MCF 10A (cell line): ENCODE data around the gene CCDC85A. TPM values are rescaled to one million over a fixed set of nuclear protein-coding genes. Genes with fewer than 3 reads are reported as not detected.

Experiments used
- BruUV-seq: library from RNA; stranded (reverse); fragments of 400-500 nt; replicated peaks from 2 replicates; lab custom pipeline; 2021; lab: Mats Ljungman, UMichigan
- CTCF ChIA-PET: fragments of 300-600 bp; sonication (Branson Sonifier 250); formaldehyde crosslinking; extraction: SDS; loops from one replicate; lab custom pipeline; 2021; ENCODE audit warnings: antibody characterized with exemption, inconsistent platforms; lab: Yijun Ruan, JAX
- POLR2A ChIA-PET: fragments of 300-600, 350-650 bp; sonication (Branson Sonifier 250); formaldehyde crosslinking; extraction: SDS; loops from one replicate; lab custom pipeline; 2020; ENCODE audit warnings: antibody characterized with exemption, inconsistent platforms; lab: Yijun Ruan, JAX
- DNase-seq: peaks from one replicate; pipeline ENCODE4 v3.0.0-alpha.2; 2018; ENCODE audit not compliant: unreplicated experiment
- H3K27ac Mint-ChIP-seq: one replicate; pipeline ENCODE4 v1.8.0; 2022; ENCODE audit warnings: mild to moderate bottlenecking, low read depth, mixed read lengths; ENCODE audit not compliant: unreplicated experiment
- H3K27me3 Mint-ChIP-seq: one replicate; pipeline ENCODE4 v1.8.0; 2022; ENCODE audit warnings: mixed read lengths; ENCODE audit not compliant: insufficient read depth, unreplicated experiment
- H3K36me3 Mint-ChIP-seq: one replicate; pipeline ENCODE4 v1.8.0; 2022; ENCODE audit warnings: mild to moderate bottlenecking, moderate library complexity, mixed read lengths; ENCODE audit not compliant: insufficient read depth, unreplicated experiment
- H3K4me1 Mint-ChIP-seq: one replicate; pipeline ENCODE4 v1.8.0; 2022; ENCODE audit warnings: mixed read lengths; ENCODE audit not compliant: insufficient read depth, unreplicated experiment
- H3K4me3 Mint-ChIP-seq: one replicate; pipeline ENCODE4 v1.8.0; 2022; ENCODE audit warnings: mild to moderate bottlenecking, moderate library complexity, mixed read lengths; ENCODE audit not compliant: unreplicated experiment
- H3K9me3 Mint-ChIP-seq: one replicate; pipeline ENCODE4 v1.8.0; 2022; ENCODE audit warnings: mixed read lengths; ENCODE audit not compliant: unreplicated experiment
- intact Hi-C: fragments of 100-400 bp; cut with micrococcal nuclease; formaldehyde crosslinking; loops from 2 replicates; pipeline ENCODE4 v1.14.1; 2022
- total RNA-seq: library from RNA; stranded (reverse); gene quantifications from 2 replicates; pipeline ENCODE4 v1.2.3, GENCODE V29; 2022
- TF ChIP-seq, protein P1 (sequence below): fragments of 200-600 bp; IDR thresholded peaks from one replicate; pipeline ENCODE4 v1.8.0; 2022; ENCODE audit warnings: antibody characterized with exemption, mild to moderate bottlenecking; ENCODE audit not compliant: unreplicated experiment

The CCDC85A gene
- total RNA-seq, 1 experiment from 2014 or later, result 0.16 TPM

DNA sequence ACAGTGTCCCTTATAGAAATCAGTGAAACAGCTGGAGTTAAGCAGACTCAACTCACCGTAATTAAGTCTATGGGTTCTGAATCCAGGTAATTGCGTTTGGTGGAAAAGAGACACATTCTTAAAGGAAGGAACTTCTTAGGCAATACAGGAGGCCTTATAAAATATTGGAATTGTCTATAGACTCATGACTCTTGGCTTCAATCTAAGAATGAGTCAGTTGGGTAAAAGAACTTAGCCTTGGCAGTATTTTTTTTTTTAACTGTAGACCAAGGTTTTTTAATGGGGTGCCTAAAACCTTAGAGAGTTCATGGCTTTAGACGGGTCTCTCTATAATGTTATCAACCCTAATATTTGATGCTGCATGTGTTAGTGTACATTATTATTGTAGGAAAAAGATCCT, 47.6 kb downstream of the CCDC85A start:
- Mint-ChIP-seq H3K4me3 (no peak overlapping the region), H3K36me3 (peaks cover 7% of the 10 kb centered on the region), H3K9me3 (no peaks in the 10 kb centered on the region), H3K4me1 (peaks cover 29% of the 10 kb centered on the region), H3K27ac (peak overlapping the region; percentile 85), H3K27me3 (no peaks in the 10 kb centered on the region)
- ChIA-PET CTCF (interaction anchor here (0.5 to 1.0 kb wide), 2 partner anchors 515 to 577 kb away, joined by 3 to 5 read pairs; no protein-coding TSS in a partner anchor), POLR2A (no interaction called here)
- intact Hi-C loops, result no loop called here
- BruUV-seq, result no TSS peak
- DNase-seq, result peak; percentile 16
- TF ChIP-seq, protein P1, sequence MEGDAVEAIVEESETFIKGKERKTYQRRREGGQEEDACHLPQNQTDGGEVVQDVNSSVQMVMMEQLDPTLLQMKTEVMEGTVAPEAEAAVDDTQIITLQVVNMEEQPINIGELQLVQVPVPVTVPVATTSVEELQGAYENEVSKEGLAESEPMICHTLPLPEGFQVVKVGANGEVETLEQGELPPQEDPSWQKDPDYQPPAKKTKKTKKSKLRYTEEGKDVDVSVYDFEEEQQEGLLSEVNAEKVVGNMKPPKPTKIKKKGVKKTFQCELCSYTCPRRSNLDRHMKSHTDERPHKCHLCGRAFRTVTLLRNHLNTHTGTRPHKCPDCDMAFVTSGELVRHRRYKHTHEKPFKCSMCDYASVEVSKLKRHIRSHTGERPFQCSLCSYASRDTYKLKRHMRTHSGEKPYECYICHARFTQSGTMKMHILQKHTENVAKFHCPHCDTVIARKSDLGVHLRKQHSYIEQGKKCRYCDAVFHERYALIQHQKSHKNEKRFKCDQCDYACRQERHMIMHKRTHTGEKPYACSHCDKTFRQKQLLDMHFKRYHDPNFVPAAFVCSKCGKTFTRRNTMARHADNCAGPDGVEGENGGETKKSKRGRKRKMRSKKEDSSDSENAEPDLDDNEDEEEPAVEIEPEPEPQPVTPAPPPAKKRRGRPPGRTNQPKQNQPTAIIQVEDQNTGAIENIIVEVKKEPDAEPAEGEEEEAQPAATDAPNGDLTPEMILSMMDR, result no peak

DNA sequence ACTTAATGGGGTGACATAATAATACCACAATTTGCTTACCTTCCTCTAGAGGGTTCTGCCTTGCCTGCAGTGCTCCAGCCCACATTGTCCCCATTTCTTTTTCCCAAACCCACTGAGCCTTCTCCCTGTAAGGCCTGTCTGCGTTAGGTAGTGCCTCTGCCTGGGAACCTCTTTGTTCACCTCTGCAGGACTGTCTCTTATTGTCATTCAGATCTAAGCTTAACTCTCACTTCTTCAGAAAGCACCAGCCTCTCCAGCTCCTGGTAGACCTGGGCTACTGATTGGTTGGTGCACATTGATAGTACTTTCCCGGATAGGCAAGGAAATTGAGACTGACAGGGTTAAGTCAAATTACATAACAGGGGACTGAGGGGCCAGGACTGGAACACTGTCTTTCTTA, 49.1 kb downstream of the CCDC85A start:
- Mint-ChIP-seq H3K27ac (no peak overlapping the region), H3K4me3 (no peak overlapping the region), H3K36me3 (peaks cover 7% of the 10 kb centered on the region), H3K9me3 (no peaks in the 10 kb centered on the region), H3K4me1 (peaks cover 29% of the 10 kb centered on the region), H3K27me3 (no peaks in the 10 kb centered on the region)
- CTCF ChIA-PET, result interaction anchor here (0.7 to 1.0 kb wide), 4 partner anchors 30 to 66 kb away, joined by 3 read pairs; no protein-coding TSS in a partner anchor
- TF ChIP-seq, protein P1, result no peak
- DNase-seq, result no peak
- intact Hi-C loops, result no loop called here
- POLR2A ChIA-PET, result no interaction called here
- BruUV-seq, result no TSS peak

DNA sequence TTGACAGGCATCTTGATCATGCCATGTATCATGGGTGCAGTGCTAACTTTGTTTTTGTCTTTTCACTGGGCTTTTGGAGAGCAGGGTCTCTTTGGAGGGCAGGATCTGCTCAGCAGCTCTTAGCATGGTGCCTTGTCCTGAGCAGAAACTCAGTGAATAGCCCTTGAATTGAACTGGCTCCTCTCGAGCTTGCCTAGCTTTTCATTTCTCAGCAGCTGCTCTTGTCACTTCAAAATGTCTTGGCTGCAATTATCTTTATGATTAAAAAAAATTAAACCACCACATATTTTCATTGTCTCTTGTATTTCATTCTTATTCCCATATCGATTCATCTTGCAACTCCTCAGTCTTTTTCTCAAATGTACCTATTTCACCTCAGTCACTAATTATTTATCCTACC, 50.5 kb downstream of the CCDC85A start:
- no peaks in the 10 kb centered on the region for H3K27me3 Mint-ChIP-seq
- BruUV-seq, result no TSS peak
- H3K27ac Mint-ChIP-seq, result no peak overlapping the region
- TF ChIP-seq, protein P1, result no peak
- intact Hi-C loops, result no loop called here
- no peaks in the 10 kb centered on the region for H3K36me3 Mint-ChIP-seq
- POLR2A ChIA-PET, result interaction anchor here (0.6 kb wide), 2 partner anchors 291 to 1137 kb away, joined by 3 read pairs; no protein-coding TSS in a partner anchor
- CTCF ChIA-PET, result interaction anchor here (0.7 to 1.0 kb wide), 4 partner anchors 19 to 251 kb away, joined by 3 read pairs; no protein-coding TSS in a partner anchor
- no peaks in the 10 kb centered on the region for H3K9me3 Mint-ChIP-seq
- DNase-seq, result no peak
- H3K4me1 Mint-ChIP-seq, result peaks cover 27% of the 10 kb centered on the region
- no peak overlapping the region for H3K4me3 Mint-ChIP-seq

DNA sequence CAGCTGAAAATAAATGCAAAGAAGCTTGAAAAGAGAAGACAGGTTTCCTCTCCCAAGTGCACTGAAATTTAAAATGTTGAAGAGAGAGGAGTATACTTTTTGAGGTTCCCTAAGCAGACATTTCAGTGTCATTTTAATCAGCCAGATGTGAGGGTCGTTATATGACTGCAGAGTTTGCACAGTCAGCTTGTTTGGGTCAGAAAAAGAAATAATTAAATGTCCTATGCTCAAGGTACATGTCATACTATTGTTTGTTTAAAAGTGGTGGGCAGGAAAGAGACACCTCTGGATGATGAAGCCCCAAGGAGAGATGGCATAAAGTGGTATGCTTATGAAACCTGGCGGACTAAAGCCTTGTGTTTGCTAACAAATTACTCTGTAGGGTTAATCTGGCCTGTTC, 55.2 kb downstream of the CCDC85A start:
- Mint-ChIP-seq H3K27me3 (no peaks in the 10 kb centered on the region), H3K4me1 (peaks cover 10% of the 10 kb centered on the region), H3K4me3 (no peak overlapping the region), H3K27ac (no peak overlapping the region), H3K9me3 (peaks cover 5% of the 10 kb centered on the region), H3K36me3 (no peaks in the 10 kb centered on the region)
- intact Hi-C loops, result no loop called here
- DNase-seq, result no peak
- POLR2A ChIA-PET, result interaction anchor here (0.7 kb wide), 1 partner anchor 12 kb away, joined by 3 read pairs; no protein-coding TSS in a partner anchor
- CTCF ChIA-PET, result no interaction called here
- no TSS peak for BruUV-seq
- TF ChIP-seq, protein P1, result no peak
